Ovary (tissue), 3 donors: ENCODE results near the gene ZNF354C.

ENCODE experiments used
- CTCF ChIP-seq, 3 donors: fragments of 450-650 bp in 2 of 3; fragments of 200-600 bp in 1 of 3; IDR thresholded peaks; one replicate each; pipeline versions ENCODE4 v1.5.1 to v1.8.0; 2016 to 2022; ENCODE audit warnings: antibody characterized with exemption in 3 of 3, mild to moderate bottlenecking in 1 of 3
- EP300 ChIP-seq: sonication (generic); formaldehyde crosslinking; IDR thresholded peaks from one replicate; pipeline ENCODE4 v1.6.1; 2017; ENCODE audit warnings: antibody characterized with exemption
- POLR2A ChIP-seq: fragments of 450-650 bp; IDR thresholded peaks from one replicate; pipeline ENCODE4 v1.6.1; 2017; ENCODE audit warnings: antibody characterized with exemption, mild to moderate bottlenecking, moderate library complexity
- donor health status: DM: no; HTN: no; CAD: no.

GRCh38 chr5:179125789-179126505 is 65.8 kb downstream of the ZNF354C start:
- TF ChIP-seq CTCF (IDR thresholded peaks at IDR 0.05): no peak
- TF ChIP-seq POLR2A: no peak
- no peak for TF ChIP-seq EP300
